ENCODE results near the gene RILPL2. TPM values are rescaled to one million over a fixed set of nuclear protein-coding genes. Genes with fewer than 3 reads are reported as not detected.

Gene RILPL2
- total and polyA plus RNA-seq, 12 donors, result 1.5 to 3.5 (median 2.1) TPM

DNA sequence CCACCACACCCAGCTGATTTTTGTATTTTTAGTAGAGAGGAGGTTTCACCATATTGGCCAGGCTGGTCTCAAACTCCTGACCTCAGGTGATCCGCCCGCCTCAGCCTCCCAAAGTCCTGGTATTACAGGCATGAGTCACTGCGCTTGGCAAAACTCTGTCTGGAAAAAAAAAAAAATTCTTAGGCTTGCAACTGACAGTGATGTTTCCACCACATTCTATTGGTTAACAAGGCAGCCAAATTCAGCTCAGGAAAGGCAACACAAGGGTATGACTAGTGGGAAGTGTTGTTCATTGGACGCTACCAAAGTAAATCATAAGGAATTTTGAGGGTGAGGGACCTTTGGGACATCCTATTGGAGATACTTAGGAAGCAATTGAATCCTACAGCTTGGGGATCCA, 69.0 kb downstream of the RILPL2 start:
- no peak for ATAC-seq
- Histone ChIP-seq H3K4me1 (peaks cover 3 to 24% (median 19%) of the 10 kb centered on the region in 9 donors), H3K9me3 (no peaks in the 10 kb centered on the region), H3K27me3 (no peaks in the 10 kb centered on the region), H3K27ac (no peak overlapping the region), H3K4me3 (no peak overlapping the region), H3K36me3 (no peaks in the 10 kb centered on the region)
- TF ChIP-seq CTCF (IDR thresholded peaks at IDR 0.05), result no peak
- 96 to 99% methylated on average over 4 of the region's 4 CpGs for WGBS, 2 donors
- DNase-seq, result no peak
- intact Hi-C loops (cut with DNase I), result no loop called here

Other genes starting within 250 kb of the RILPL2 start
- gene MPHOSPH9, start 203.5 kb downstream of the RILPL2 start, total RNA-seq, result 10 to 100 TPM; 19.7 to 33.6 (median 27.1) TPM
- gene MPHOSPH9, start 203.5 kb downstream of the RILPL2 start, polyA plus RNA-seq, result 10 to 100 TPM in 1 of 2 donors, 1 to 10 TPM in 1; 4.1 to 11.3 TPM
- gene MTRFR, start 203.2 kb downstream of the RILPL2 start, total RNA-seq, result 10 to 100 TPM in 8 of 10 donors, 1 to 10 TPM in 2; 9.5 to 12.1 (median 10.8) TPM
- gene MTRFR, start 203.2 kb downstream of the RILPL2 start, polyA plus RNA-seq, result 10 to 100 TPM; 12.1 to 20.9 TPM
- gene CDK2AP1, start 164.8 kb downstream of the RILPL2 start, total RNA-seq, result 10 to 100 TPM; 55.6 to 80.5 (median 63.4) TPM
- 100 to 1,000 TPM in 1 of 2 donors, 10 to 100 TPM in 1; 83.1 to 188 TPM for gene CDK2AP1, start 164.8 kb downstream of the RILPL2 start, polyA plus RNA-seq
- 10 to 100 TPM; 21.0 to 32.1 (median 27.6) TPM for gene SBNO1, start 71.8 kb downstream of the RILPL2 start, total RNA-seq
- 1 to 10 TPM; 4.1 to 4.6 TPM for gene SBNO1, start 71.8 kb downstream of the RILPL2 start, polyA plus RNA-seq
- gene KMT5A, start 52.6 kb downstream of the RILPL2 start, total RNA-seq, result 10 to 100 TPM; 24.7 to 37.0 (median 30.2) TPM
- 10 to 100 TPM; 16.4 to 17.2 TPM for gene KMT5A, start 52.6 kb downstream of the RILPL2 start, polyA plus RNA-seq
- 10 to 100 TPM; 18.0 to 32.4 (median 19.5) TPM for gene SNRNP35, start 21.5 kb upstream of the RILPL2 start, total RNA-seq
- 100 to 1,000 TPM in 1 of 2 donors, 10 to 100 TPM in 1; 27.6 to 117 TPM for gene SNRNP35, start 21.5 kb upstream of the RILPL2 start, polyA plus RNA-seq
- 100 to 1,000 TPM in 3 of 10 donors, 10 to 100 TPM in 7; 71.4 to 132 (median 86.6) TPM for gene RILPL1, start 97.0 kb upstream of the RILPL2 start, total RNA-seq
- gene RILPL1, start 97.0 kb upstream of the RILPL2 start, polyA plus RNA-seq, result 100 to 1,000 TPM in 1 of 2 donors, 10 to 100 TPM in 1; 78.7 to 106 TPM
- 100 to 1,000 TPM; 133 to 244 (median 158) TPM for gene TMED2, start 147.9 kb upstream of the RILPL2 start, total RNA-seq
- 100 to 1,000 TPM in 1 of 2 donors, 10 to 100 TPM in 1; 22.2 to 141 TPM for gene TMED2, start 147.9 kb upstream of the RILPL2 start, polyA plus RNA-seq
- gene DDX55, start 165.4 kb upstream of the RILPL2 start, total RNA-seq, result 1 to 10 TPM; 3.2 to 8.8 (median 4.8) TPM
- 10 to 100 TPM in 1 of 2 donors, 1 to 10 TPM in 1; 6.2 to 14.0 TPM for gene DDX55, start 165.4 kb upstream of the RILPL2 start, polyA plus RNA-seq
- gene EIF2B1, start 197.0 kb upstream of the RILPL2 start, total RNA-seq, result 10 to 100 TPM; 26.3 to 36.4 (median 31.8) TPM
- gene EIF2B1, start 197.0 kb upstream of the RILPL2 start, polyA plus RNA-seq, result 10 to 100 TPM; 21.2 to 25.5 TPM
- gene GTF2H3, start 197.1 kb upstream of the RILPL2 start, total RNA-seq, result 10 to 100 TPM; 12.8 to 18.3 (median 15.5) TPM
- gene GTF2H3, start 197.1 kb upstream of the RILPL2 start, polyA plus RNA-seq, result 1 to 10 TPM; 4.0 to 4.4 TPM
- gene TCTN2, start 234.4 kb upstream of the RILPL2 start, total RNA-seq, result 1 to 10 TPM; 2.3 to 6.3 (median 4.4) TPM
- 1 to 10 TPM; 1.9 to 2.8 TPM for gene TCTN2, start 234.4 kb upstream of the RILPL2 start, polyA plus RNA-seq